K562 (cell line): ENCODE data around the gene RELCH. TPM values are rescaled to one million over a fixed set of nuclear protein-coding genes. Genes with fewer than 3 reads are reported as not detected.

Source experiments
- ATAC-seq: fragments of 200-7000 bp; cut with Tn5 transposase; 3 replicates; pipeline ENCODE4 v1.9.1; 2020; ENCODE audit warnings: moderate library complexity
- BruUV-seq: library from RNA; stranded (reverse); fragments of 400-500 nt; replicated peaks from 2 replicates; lab custom pipeline; 2021; lab: Mats Ljungman, UMichigan
- CTCF ChIA-PET: fragments of 300-600 bp; formaldehyde crosslinking; extraction: SDS; loops from one replicate; lab custom pipeline; 2021; ENCODE audit warnings: low intra/inter-chr PET ratio; lab: Yijun Ruan, JAX
- POLR2A ChIA-PET: fragments of 300-600, 350-650 bp; sonication (Branson Sonifier 250); formaldehyde crosslinking; extraction: SDS; loops from one replicate; lab custom pipeline; 2021; ENCODE audit warnings: antibody characterized with exemption, inconsistent platforms; lab: Yijun Ruan, JAX
- DNase-seq, 4 experiments: peaks; one replicate each; pipeline versions ENCODE4 v3.0.0 to v3.0.0-alpha.2; 2011 to 2018; ENCODE audit warnings: low spot score in 3 of 4, mixed read lengths in 3 of 4; ENCODE audit errors: extremely low read depth in 1 of 4
- FAIRE-seq: peaks from 2 replicates; lab custom pipeline; 2011; peaks lifted over from hg19 to GRCh38; lab: Jason Lieb, UNC
- H2AFZ ChIP-seq: 2 replicates; pipeline ENCODE4 v1.6.0; 2011; ENCODE audit warnings: low read depth, low read length, control low read depth, inconsistent platforms
- H3K27ac ChIP-seq: fragments of 200-600 bp; 3 replicates; pipeline ENCODE4 v1.8.0; 2011; ENCODE audit warnings: low read depth, mild to moderate bottlenecking, control low read depth, inconsistent platforms, low read length, moderate library complexity, mixed read lengths; ENCODE audit errors: extremely low read depth
- H3K27me3 ChIP-seq, 2 experiments: fragments of 300-600 bp in 1 of 2; 2 replicates in 1 of 2; 3 replicates in 1 of 2; pipeline versions ENCODE4 v1.6.0 to v1.8.0; 2011; ENCODE audit warnings: inconsistent platforms in 2 of 2, low read length in 2 of 2, mild to moderate bottlenecking in 1 of 2, mixed read lengths in 1 of 2, moderate library complexity in 1 of 2; ENCODE audit not compliant: control insufficient read depth in 2 of 2, insufficient read depth in 2 of 2
- H3K36me3 ChIP-seq: fragments of 300-600 bp; 3 replicates; pipeline ENCODE4 v1.8.0; 2011; ENCODE audit warnings: mild to moderate bottlenecking, low read length, inconsistent platforms; ENCODE audit not compliant: control insufficient read depth, insufficient read depth
- H3K4me1 ChIP-seq, 2 experiments: fragments of 200-600 bp in 1 of 2; replicated peaks in 1 of 2; 2 replicates in 1 of 2; 3 replicates in 1 of 2; pipeline versions ENCODE4 v1.5.1 to v1.8.0; 2011; ENCODE audit warnings: inconsistent platforms in 2 of 2, low read length in 2 of 2, mild to moderate bottlenecking in 1 of 2, mixed read lengths in 1 of 2, moderate library complexity in 1 of 2; ENCODE audit not compliant: control insufficient read depth in 2 of 2, insufficient read depth in 2 of 2
- H3K4me2 ChIP-seq: 2 replicates; pipeline ENCODE4 v1.6.1; 2011; ENCODE audit warnings: low read length, control low read depth, inconsistent platforms, mixed read lengths; ENCODE audit not compliant: insufficient read depth
- H3K4me3 ChIP-seq: fragments of 200-600 bp; sonication (generic), shearing (Covaris generic); 2 replicates; pipeline ENCODE4 v1.5.1; 2016; ENCODE audit warnings: control low read depth, inconsistent platforms
- H3K79me2 ChIP-seq: fragments of 200-600 bp; 3 replicates; pipeline ENCODE4 v1.8.0; 2011; ENCODE audit warnings: low read length, inconsistent platforms; ENCODE audit not compliant: control insufficient read depth, insufficient read depth
- H3K9ac ChIP-seq, 2 experiments: 2 replicates each; pipeline versions ENCODE4 v1.6.0 to v1.6.1; 2011; ENCODE audit warnings: low read depth in 2 of 2, low read length in 2 of 2, control low read depth in 1 of 2, inconsistent platforms in 1 of 2, mild to moderate bottlenecking in 1 of 2, mixed read lengths in 1 of 2; ENCODE audit not compliant: insufficient read depth in 1 of 2
- H3K9me1 ChIP-seq: one replicate; pipeline ENCODE4 v1.6.0; 2011; ENCODE audit warnings: inconsistent platforms, mild to moderate bottlenecking, low read length, moderate library complexity; ENCODE audit not compliant: control insufficient read depth, insufficient read depth
- H3K9me3 ChIP-seq: replicated peaks from 2 replicates; pipeline ENCODE4 v1.5.1; 2011; ENCODE audit warnings: low read depth, low read length, inconsistent platforms; ENCODE audit not compliant: control insufficient read depth, insufficient read depth
- H4K20me1 ChIP-seq: replicated peaks from 2 replicates; pipeline ENCODE4 v1.6.1; 2011; ENCODE audit warnings: low read length, inconsistent platforms, mixed read lengths; ENCODE audit not compliant: control insufficient read depth, insufficient read depth
- C11orf30 ChIP-seq: fragments of 450-650 bp; IDR thresholded peaks from 2 replicates; pipeline ENCODE4 v1.6.1; 2016; ENCODE audit warnings: low read depth, mild to moderate bottlenecking
- EWSR1 ChIP-seq: fragments of 450-650 bp; IDR thresholded peaks from 2 replicates; pipeline ENCODE4 v1.6.1; 2018; ENCODE audit warnings: borderline replicate concordance, mild to moderate bottlenecking, low read depth, moderate library complexity; ENCODE audit not compliant: partially characterized antibody
- RNF2 ChIP-seq: sonication (generic); IDR thresholded peaks from 2 replicates; pipeline ENCODE4 v1.6.1; 2016
- SPI1 ChIP-seq: IDR thresholded peaks from 2 replicates; pipeline ENCODE4 v1.6.1; 2011; ENCODE audit warnings: low read depth, low read length, control low read depth, borderline replicate concordance
- ZBTB7A ChIP-seq: IDR thresholded peaks from 2 replicates; pipeline ENCODE4 v1.6.1; 2011; ENCODE audit warnings: low read depth, mild to moderate bottlenecking, low read length, moderate library complexity, borderline replicate concordance; ENCODE audit not compliant: control insufficient read depth
- ZKSCAN8 ChIP-seq: fragments of 200-800 bp; sonication (Bioruptor generic); IDR thresholded peaks from 2 replicates; pipeline ENCODE4 v1.6.1; 2016; ENCODE audit warnings: missing genetic modification characterization, missing compliant biosample characterization
- ZNF134 ChIP-seq: fragments of 250-450 bp; sonication (Bioruptor Pico); conservative IDR thresholded peaks from 2 replicates; pipeline ENCODE4 v1.4.0; 2020
- ZNF586 ChIP-seq: fragments of 450-650 bp; formaldehyde crosslinking; conservative IDR thresholded peaks from 2 replicates; pipeline ENCODE4 v1.4.0; 2020; ENCODE audit warnings: mild to moderate bottlenecking, moderate library complexity
- WGBS: fragments of 100-300 bp; shearing (Covaris generic); methylation state at CpG from one replicate; pipeline ENCODE4 v1.1.6; 2016; ENCODE audit warnings: low coverage, mixed read lengths; ENCODE audit not compliant: insufficient coverage; ENCODE audit errors: missing lambda C conversion rate; 5-methylcytosine and 5-hydroxymethylcytosine counted together
- in situ Hi-C: fragments of 300-500 bp; cut with MboI; formaldehyde crosslinking; loops from 4 replicates; pipeline ENCODE4 v1.15.0; 2018; ENCODE audit warnings: inconsistent platforms, mixed read lengths
- intact Hi-C: fragments of 100-400 bp; cut with micrococcal nuclease; formaldehyde crosslinking; loops from 2 replicates; pipeline ENCODE4 v1.14.2; 2022
- polyA plus RNA-seq, 8 experiments: library from polyadenylated mRNA; depleted of rRNA in 4 of 8; stranded (reverse) in 5 of 8; unstranded in 3 of 8; fragments of >200 nt; fragmentation: Nextera tagmentation in 2 of 8; fragmentation: Illumina TruSeq in 1 of 8; extraction: Ambion mirVana in 2 of 8; extraction: Trizol in 1 of 8; gene quantifications; 2 replicates each; pipeline versions ENCODE4 v1.2.1 to v1.2.3, GENCODE V29; 2011 to 2014; ENCODE audit warnings: inconsistent platforms in 1 of 8, missing spikeins in 1 of 8
- total RNA-seq, 7 experiments: library from RNA; depleted of rRNA in 6 of 7; stranded (reverse); fragments of >200 nt in 6 of 7; fragmentation: Illumina TruSeq in 2 of 7; extraction: Trizol in 2 of 7; gene quantifications; 2 replicates each; pipeline versions ENCODE4 v1.2.1 to v1.2.3, GENCODE V29; 2011 to 2021; ENCODE audit warnings: low replicate concordance in 1 of 7
- TF ChIP-seq, protein P1 (sequence below): fragments of 450-650 bp; formaldehyde crosslinking; IDR thresholded peaks from 2 replicates; pipeline ENCODE4 v1.4.0; 2020; ENCODE audit warnings: mild to moderate bottlenecking
- TF ChIP-seq, protein P2 (sequence below): fragments of 450-650 bp; IDR thresholded peaks from 2 replicates; pipeline ENCODE4 v1.6.1; 2016; ENCODE audit warnings: mild to moderate bottlenecking
- TF ChIP-seq, protein P3 (sequence below): fragments of 250-450 bp; sonication (Bioruptor Pico); IDR thresholded peaks from 2 replicates; pipeline ENCODE4 v1.5.0; 2021; ENCODE audit warnings: mild to moderate bottlenecking, moderate library complexity

The RELCH gene
- total and polyA plus RNA-seq, 9 of the 15 experiments (the other 6 are each of a cell fraction or from before 2014, with no cell fraction given), result 1.4 to 13.6 (median 7.6) TPM

DNA sequence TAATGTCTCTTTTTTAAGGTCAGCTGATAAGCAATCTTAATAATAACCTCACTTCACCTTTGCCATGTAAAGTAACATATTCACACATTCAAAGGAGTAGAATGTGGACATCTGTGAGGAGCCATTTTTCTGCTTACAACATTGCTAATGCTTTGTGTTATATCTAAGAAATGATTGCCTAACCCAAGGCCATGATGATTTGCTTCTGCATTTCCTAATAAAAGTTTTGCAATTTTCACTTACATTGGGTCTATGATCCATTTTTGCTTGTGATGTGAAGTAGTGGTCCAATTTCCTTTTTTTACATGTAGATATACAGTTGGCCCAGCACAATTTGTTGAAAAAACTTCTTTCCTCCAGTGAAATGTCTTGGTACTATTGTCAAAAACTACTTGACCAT lies 22.0 kb downstream of the RELCH start (continued):
- TF ChIP-seq ZKSCAN8, result no peak
- TF ChIP-seq, all 486 proteins: peak for 0

DNA sequence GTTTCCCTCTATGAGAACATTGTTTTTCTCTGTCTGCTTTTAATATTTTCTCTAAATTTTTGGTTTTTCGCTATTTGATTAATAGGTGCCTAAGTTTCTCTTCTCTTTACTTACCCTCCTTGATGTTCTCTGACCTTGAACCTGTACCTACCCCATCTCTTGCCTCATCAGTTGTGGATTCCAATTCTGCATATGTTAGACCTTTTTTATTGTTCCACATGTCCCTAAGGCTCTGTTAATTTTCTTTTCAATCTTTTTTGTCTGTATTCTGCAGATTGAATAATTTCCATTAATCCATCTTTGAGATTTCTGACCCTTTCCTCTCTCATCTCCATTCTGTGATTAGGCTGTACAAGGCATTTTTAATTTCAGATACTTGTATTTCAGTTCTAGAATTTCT lies 23.1 kb downstream of the RELCH start:
- no peak overlapping the region for H3K4me2 ChIP-seq
- TF ChIP-seq SPI1 (no peak), C11orf30 (no peak), ZNF586 (CRISPR knock-in tag) (no peak), EWSR1 (no peak), ZNF134 (CRISPR knock-in tag) (no peak), RNF2 (no peak), ZBTB7A (no peak)
- TF ChIP-seq, protein P1, sequence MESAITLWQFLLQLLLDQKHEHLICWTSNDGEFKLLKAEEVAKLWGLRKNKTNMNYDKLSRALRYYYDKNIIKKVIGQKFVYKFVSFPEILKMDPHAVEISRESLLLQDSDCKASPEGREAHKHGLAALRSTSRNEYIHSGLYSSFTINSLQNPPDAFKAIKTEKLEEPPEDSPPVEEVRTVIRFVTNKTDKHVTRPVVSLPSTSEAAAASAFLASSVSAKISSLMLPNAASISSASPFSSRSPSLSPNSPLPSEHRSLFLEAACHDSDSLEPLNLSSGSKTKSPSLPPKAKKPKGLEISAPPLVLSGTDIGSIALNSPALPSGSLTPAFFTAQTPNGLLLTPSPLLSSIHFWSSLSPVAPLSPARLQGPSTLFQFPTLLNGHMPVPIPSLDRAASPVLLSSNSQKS (CRISPR knock-in tag), result no peak
- TF ChIP-seq, protein P2, sequence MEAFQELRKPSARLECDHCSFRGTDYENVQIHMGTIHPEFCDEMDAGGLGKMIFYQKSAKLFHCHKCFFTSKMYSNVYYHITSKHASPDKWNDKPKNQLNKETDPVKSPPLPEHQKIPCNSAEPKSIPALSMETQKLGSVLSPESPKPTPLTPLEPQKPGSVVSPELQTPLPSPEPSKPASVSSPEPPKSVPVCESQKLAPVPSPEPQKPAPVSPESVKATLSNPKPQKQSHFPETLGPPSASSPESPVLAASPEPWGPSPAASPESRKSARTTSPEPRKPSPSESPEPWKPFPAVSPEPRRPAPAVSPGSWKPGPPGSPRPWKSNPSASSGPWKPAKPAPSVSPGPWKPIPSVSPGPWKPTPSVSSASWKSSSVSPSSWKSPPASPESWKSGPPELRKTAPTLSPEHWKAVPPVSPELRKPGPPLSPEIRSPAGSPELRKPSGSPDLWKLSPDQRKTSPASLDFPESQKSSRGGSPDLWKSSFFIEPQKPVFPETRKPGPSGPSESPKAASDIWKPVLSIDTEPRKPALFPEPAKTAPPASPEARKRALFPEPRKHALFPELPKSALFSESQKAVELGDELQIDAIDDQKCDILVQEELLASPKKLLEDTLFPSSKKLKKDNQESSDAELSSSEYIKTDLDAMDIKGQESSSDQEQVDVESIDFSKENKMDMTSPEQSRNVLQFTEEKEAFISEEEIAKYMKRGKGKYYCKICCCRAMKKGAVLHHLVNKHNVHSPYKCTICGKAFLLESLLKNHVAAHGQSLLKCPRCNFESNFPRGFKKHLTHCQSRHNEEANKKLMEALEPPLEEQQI, result no peak
- TF ChIP-seq, protein P3, sequence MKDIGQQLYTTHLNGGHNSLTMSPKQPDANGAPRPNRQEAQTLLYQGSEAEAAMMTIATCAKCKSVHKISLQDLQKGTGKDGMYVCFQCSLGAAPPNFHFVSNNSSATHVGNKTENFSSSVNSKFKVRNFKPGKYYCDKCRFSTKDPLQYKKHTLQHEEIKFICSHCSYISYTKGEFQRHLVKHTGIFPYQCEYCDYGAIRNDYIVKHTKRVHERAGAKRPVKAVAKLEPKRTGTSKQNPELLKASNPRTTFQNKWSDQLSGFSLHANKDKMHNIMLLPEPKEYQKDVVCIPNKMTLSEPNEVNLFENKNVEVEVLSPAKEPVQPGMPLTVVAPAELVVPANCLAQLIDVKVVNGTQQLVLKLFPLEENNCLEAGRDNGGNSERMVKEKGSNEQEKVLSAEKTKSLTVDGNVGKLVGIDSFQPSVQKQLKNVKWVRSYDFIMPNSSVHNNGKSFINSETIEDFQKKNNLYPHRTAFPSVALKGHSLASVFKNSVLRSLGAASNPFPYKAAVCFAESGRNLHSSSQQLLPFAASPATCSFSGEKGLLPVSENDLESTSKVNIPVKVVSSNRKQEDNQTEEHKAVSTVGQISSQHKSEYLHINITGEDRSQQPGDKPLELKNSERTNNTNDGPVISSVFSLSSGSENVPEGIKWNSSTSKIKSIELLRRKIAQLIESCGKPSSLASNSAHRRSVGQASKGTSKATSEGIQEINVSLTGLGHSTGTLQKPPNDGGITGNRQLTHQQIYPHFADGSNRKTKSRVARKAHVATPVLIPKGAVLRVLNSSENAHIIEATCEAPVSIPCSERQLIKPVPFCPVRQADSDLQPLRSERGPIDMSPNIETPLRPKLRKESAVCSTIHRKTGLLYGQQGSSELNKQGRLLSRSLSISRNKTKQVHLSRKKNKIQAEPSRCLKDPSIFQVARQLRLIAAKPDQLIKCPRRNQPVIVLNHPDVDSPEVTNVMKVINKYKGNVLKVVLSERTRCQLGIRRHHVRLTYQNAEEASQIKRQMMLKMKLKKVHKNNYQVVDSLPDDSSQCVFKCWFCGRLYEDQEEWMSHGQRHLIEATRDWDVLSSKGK (CRISPR knock-in tag), result no peak
- TF ChIP-seq, all 486 proteins: peak for 0
- Histone ChIP-seq H3K4me3 (no peak overlapping the region), H3K9ac (no peak overlapping the region), H3K9me3 (no peaks in the 10 kb centered on the region), H2AFZ (no peak overlapping the region), H3K79me2 (peaks cover 52% of the 10 kb centered on the region), H3K4me1 (peaks cover 0 to 4% of the 10 kb centered on the region in 2 experiments; a peak in 2 of 5 replicates), H4K20me1 (no peaks in the 10 kb centered on the region), H3K27ac (no peak overlapping the region), H3K9me1 (no peaks in the 10 kb centered on the region), H3K36me3 (peaks cover 10% of the 10 kb centered on the region; the same call in 1 of the 3 replicates), H3K27me3 (no peaks in the 10 kb centered on the region)
- ChIA-PET CTCF (no interaction called here), POLR2A (no interaction called here)
- WGBS, result 100% methylated on average over 1 of the region's 1 CpG
- DNase-seq (no peak), ATAC-seq (no peak), FAIRE-seq (no peak)
- in situ Hi-C loops, result no loop called here
- intact Hi-C loops, result no loop called here
- BruUV-seq, result no TSS peak
